ENCODE data around the gene GLIS2.
A peak's percentile ranks its signal among the peaks of the same experiment; 100 is the strongest.

The GLIS2 gene

GRCh38 chr16:4315186-4316107 is at the start of gene GLIS2:
GLIS2 (plus strand) TSS chr16:4316067; CDS start chr16:4332281, 16,214 bp downstream.
- no peak for DNase-seq

- no peak for DNase-seq
Observed at GRCh38 chr16:4266372-4266771, 49.5 kb upstream of the GLIS2 start.

DNA sequence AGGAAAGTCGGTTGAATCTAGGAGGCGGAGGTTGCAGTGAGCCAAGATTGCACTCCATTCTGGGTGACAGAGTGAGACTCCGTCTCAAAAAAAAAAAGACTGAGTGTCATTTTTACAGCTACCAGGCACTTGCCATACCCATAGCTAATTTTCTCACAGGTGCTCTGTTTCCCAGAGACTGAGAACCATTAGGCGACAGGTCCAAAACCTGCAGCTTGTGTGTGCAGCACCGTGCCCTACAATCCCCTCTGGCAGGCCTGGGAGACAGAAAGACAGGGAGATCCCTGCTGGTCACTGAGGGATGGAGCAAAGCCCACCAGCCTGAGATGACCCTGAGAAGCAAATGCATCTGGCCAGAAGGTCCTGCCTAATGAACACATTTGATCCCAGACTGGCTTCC is 45.8 kb upstream of the GLIS2 start:
- no peak for DNase-seq

- DNase-seq = no peak
Observed at GRCh38 chr16:4270595-4270994, 45.3 kb upstream of the GLIS2 start.

- DNase-seq = peak; percentile 93
Observed at GRCh38 chr16:4271176-4272113, 44.4 kb upstream of the GLIS2 start.

- peak; percentile 49 for DNase-seq
Observed at GRCh38 chr16:4272114-4272956, 43.5 kb upstream of the GLIS2 start.

DNA sequence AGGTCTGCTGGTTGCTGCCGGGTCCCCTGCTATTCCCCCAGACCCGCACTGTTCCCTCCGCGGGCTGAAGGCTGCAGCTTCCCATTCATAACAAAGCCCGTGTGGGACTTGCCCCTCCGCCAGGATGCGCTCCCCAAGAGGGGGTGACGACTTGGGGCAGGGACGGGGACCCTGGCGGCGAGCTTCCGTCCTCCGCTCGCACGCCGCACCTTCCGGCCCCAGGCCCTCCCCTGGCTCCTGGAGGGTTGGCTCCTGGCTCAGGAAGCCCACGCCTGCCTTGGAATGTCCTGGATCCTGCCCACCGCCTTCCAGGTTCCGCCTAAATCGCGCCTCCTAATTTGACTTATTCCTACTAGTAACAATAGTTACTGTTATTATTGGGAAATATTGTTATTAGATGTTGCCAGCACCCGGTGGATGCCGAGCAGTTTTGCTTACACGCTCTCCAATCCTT is 42.0 kb upstream of the GLIS2 start:
- peak; percentile 55 for DNase-seq

- DNase-seq = no peak
Observed at GRCh38 chr16:4275861-4276260, 40.0 kb upstream of the GLIS2 start.

GRCh38 chr16:4277987-4278513 is 37.8 kb upstream of the GLIS2 start:
- no peak for DNase-seq

- no peak for DNase-seq
Observed at GRCh38 chr16:4280625-4281024, 35.2 kb upstream of the GLIS2 start.

- DNase-seq = no peak
Observed at GRCh38 chr16:4283441-4283840, 32.4 kb upstream of the GLIS2 start.

DNA sequence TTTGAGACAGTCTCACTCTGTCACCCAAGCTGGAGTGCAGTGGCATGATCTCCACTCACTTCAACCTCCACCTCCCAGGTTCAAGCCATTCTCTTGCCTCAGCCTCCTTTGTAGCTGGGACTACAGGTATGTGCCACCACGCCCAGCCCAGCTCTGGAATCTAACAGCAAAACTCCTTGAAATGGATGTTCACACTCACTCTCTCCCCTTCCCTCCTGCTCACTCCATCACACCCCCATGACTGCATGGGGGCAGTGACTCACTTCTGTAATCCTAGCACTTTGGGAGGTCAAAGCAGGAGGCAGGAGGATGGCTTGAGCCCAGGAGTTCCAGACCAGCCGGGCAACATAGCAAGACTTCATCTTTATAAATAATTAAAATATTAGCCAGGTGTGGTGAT is 31.9 kb upstream of the GLIS2 start:
- DNase-seq = no peak

DNA sequence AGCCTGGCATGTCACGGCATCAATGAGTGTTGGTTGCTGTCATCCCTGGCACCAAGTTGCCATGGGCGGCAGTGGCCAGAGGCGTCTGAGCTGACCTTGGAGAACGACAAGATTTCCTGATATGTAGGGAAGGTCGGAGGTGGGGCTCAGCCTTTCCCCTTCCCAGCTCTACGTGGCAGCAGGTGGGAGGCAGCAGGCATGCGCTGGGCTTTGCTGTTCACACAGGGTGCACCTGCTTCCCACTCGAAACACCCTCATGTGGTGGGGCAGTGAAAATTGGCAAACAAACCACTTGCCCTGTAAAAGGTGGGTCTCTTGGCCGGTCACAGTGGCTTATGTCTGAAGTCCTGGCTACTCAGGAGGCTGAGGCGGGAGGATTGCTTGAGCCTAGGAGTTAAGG is 30.7 kb upstream of the GLIS2 start:
- DNase-seq = no peak

GRCh38 chr16:4288148-4288921 is 27.5 kb upstream of the GLIS2 start:
- DNase-seq = peak; percentile 67

DNA sequence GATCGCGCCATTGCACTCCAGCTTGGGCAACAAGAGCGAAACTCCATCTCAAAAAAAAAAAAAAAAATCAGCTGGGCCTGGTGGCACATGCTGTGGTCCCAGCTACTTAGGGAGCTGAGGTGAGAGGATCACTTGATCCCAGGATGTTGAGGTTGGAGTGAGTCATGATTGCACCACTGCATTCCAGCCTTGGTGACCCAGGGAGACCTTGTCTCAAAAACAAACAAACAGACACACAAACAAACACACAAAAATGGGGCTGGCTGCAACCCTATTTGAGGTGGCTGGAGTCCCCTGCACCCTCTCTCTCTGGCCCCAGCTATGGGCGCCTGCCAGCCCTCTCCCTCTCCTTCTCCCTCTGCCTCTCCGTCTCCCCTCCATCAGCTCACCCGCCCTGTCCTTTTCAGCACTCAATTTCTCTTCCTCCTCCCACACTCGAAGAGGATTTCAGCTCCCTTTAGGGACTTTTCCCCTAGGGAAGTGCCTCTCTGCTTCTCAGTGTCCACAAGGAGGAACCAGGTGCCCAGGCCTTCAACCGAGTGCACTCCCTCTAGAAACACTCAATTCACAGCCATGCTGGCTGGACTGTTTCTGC is 25.5 kb upstream of the GLIS2 start:
- no peak for DNase-seq

GRCh38 chr16:4291699-4292098 is 24.2 kb upstream of the GLIS2 start:
- no peak for DNase-seq

- no peak for DNase-seq
Observed at GRCh38 chr16:4293181-4293716, 22.6 kb upstream of the GLIS2 start.

GRCh38 chr16:4293822-4294457 is 21.9 kb upstream of the GLIS2 start:
- DNase-seq = no peak

DNA sequence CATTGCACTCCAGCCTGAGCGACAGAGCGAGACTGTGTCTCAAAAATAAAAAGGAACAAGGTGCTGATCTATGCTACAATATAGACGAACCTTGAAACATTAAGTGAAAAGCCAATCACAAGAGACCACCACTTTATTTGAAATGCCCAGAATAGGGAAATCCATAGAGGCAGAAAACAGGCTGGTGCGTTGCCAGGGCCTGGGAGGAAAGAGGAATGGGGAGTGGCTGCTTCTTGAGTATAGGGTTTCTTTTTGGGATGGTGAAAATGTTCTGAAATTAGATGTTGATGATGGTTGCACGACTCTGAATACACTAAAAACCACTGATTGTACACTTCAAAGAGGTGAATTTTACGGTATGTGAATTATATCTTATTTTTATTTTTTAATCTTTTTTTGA is 20.3 kb upstream of the GLIS2 start:
- DNase-seq = no peak

DNA sequence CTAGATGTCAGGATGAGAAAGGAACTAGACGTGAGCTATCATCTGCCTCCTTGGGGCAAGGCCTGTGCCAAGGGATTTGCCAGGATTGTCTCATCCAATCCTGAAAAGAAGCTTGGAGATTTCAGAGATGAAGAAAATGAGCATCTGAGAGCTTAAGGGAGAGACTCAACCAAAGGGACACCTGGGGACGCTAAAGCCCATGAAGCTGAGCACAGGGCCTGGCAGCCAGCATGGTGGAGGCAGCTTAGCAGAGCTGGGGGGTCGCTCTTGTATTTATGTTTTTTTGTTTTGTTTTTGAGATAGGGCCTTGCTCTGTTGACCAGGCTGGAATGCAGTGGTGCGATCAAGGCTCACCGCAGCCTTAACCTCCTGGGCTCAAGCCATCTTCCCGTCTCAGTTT is 18.4 kb upstream of the GLIS2 start:
- no peak for DNase-seq

Measured in stimulated activated CD4-positive, alpha-beta T cell treated with anti-CD3 and anti-CD28 coated beads, Interleukin-1b, Interleukin-23, amount 100 ng/mL, for 48 hours (primary cell).